Coronary artery (tissue), 2 donors: ENCODE data around the gene EEF1AKMT2.
"Not testable (repeated sequence)": the region's sequence is repeated elsewhere in the genome, so short reads cannot be mapped to it uniquely, and the experiment has no call there.

Source experiments
- DNase-seq: peaks from one replicate; pipeline ENCODE4 v3.0.0-alpha.2; 2017; ENCODE audit warnings: low spot score
- H3K27ac ChIP-seq, 2 donors: fragments of 200-600 bp; sonication (generic); one replicate each; pipeline ENCODE4 v1.5.1; 2016 to 2019
- H3K4me3 ChIP-seq: fragments of 200-600 bp; sonication (generic); 2 replicates; pipeline ENCODE4 v1.5.1; 2016; ENCODE audit warnings: mild to moderate bottlenecking, moderate library complexity
- TF ChIP-seq, protein P1 (sequence below): fragments of 200-600 bp; sonication (generic); IDR thresholded peaks from one replicate; pipeline ENCODE4 v1.5.1; 2019; ENCODE audit warnings: antibody characterized with exemption

The EEF1AKMT2 gene

GRCh38 chr10:124798364-124798763 lies 6.7 kb upstream of the EEF1AKMT2 start:
- H3K27ac ChIP-seq = no peak overlapping the region
- TF ChIP-seq, protein P1, sequence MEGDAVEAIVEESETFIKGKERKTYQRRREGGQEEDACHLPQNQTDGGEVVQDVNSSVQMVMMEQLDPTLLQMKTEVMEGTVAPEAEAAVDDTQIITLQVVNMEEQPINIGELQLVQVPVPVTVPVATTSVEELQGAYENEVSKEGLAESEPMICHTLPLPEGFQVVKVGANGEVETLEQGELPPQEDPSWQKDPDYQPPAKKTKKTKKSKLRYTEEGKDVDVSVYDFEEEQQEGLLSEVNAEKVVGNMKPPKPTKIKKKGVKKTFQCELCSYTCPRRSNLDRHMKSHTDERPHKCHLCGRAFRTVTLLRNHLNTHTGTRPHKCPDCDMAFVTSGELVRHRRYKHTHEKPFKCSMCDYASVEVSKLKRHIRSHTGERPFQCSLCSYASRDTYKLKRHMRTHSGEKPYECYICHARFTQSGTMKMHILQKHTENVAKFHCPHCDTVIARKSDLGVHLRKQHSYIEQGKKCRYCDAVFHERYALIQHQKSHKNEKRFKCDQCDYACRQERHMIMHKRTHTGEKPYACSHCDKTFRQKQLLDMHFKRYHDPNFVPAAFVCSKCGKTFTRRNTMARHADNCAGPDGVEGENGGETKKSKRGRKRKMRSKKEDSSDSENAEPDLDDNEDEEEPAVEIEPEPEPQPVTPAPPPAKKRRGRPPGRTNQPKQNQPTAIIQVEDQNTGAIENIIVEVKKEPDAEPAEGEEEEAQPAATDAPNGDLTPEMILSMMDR = no peak
- no peak for DNase-seq
- H3K4me3 ChIP-seq = no peak overlapping the region

- Histone ChIP-seq H3K4me3 (peak overlapping the region; percentile 87), H3K27ac (no peak overlapping the region)
- no peak for DNase-seq
- TF ChIP-seq, protein P1 = no peak
Measured at GRCh38 chr10:124792998-124793352, 1.3 kb upstream of the EEF1AKMT2 start.

DNA sequence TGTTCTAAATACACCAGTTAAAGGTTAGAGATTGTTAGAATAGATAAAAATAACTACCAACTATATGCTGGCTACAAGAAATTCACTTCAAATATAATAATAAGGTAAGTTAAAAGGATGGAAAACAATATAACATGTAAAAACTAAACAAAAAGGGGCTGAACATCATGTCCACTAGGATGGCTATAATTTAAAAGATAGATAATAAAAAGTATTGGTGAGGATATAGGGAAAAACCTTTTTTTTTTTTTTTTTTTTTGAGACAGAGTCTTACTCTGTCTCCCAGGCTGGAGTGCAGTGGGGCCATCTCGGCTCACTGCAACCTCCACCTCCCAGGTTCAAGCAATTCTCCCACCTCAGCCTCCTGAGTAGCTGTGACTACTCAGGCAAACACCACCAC lies 8.8 kb downstream of the EEF1AKMT2 start:
- H3K27ac ChIP-seq, DNase-seq, H3K4me3 ChIP-seq: not testable (repeated sequence)

DNA sequence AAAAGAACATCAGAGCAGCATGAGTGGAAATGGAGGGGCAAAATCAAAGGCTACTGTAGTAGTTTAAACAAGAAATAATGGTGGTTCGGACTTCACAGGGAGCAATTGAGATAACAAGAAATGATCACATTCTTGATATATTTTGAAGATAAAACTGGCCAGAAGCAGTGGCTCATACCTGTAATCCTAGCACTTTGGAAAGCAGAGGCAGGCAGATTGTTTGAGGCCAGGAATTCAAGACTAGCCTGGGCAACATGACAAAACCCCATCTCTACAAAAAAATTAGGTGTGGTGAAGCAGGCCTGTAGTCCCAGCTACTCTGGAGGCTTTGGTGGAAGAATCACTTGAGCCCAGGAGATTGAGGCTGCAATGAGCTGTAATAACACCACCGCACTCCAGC lies 22.9 kb downstream of the EEF1AKMT2 start:
- TF ChIP-seq, protein P1 = no peak
- H3K4me3 ChIP-seq = no peak overlapping the region
- no peak for DNase-seq
- no peak overlapping the region for H3K27ac ChIP-seq

DNA sequence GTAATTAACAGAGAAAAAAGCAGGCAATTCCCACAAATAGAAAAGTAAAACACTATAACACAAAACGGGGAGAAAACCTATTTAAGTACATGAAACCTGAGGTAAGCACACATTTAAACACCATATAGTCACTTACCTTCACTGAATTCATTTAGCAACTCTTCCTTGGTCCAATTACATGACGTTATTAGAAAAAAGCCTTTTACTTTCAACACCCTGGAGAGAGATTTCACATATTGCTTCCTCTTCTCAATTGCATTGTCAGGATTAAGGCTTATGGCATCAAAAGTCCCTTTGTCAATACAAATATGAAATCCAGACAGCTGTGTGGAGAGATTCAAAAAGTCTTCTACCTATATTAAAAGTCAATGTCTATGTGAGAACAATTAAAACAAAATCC lies 26.4 kb downstream of the EEF1AKMT2 start:
- Histone ChIP-seq H3K4me3 (no peak overlapping the region), H3K27ac (no peak overlapping the region)
- no peak for DNase-seq
- TF ChIP-seq, protein P1 = no peak

GRCh38 chr10:124763267-124763666 lies 28.4 kb downstream of the EEF1AKMT2 start:
- TF ChIP-seq, protein P1 = no peak
- Histone ChIP-seq H3K4me3 (no peak overlapping the region), H3K27ac (no peak overlapping the region)
- DNase-seq = no peak

DNA sequence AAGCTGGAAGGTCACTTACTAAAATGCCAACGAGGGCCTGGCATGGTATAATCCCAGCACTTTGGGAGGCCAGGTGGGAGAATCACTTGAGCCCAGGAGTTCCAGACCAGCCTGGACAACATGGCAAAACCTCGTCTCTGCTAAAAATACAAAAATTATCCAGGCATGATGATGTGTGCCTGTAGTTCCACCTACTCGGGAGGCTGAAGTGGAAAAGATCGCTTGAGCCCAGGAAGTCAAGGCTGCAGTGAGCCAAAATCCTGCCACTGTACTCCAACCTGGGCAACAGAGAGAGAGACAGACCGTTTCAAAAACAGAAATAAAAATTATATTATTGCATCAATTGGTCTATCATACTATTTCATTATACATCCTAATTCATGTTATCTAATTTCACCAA lies 29.4 kb downstream of the EEF1AKMT2 start:
- DNase-seq = no peak
- Histone ChIP-seq H3K4me3 (no peak overlapping the region), H3K27ac (no peak overlapping the region)
- TF ChIP-seq, protein P1 = no peak
